ENCODE measurements around the gene RERE.
"Not testable (repeated sequence)": the region's sequence is repeated elsewhere in the genome, so short reads cannot be mapped to it uniquely, and the experiment has no call there.

DNA sequence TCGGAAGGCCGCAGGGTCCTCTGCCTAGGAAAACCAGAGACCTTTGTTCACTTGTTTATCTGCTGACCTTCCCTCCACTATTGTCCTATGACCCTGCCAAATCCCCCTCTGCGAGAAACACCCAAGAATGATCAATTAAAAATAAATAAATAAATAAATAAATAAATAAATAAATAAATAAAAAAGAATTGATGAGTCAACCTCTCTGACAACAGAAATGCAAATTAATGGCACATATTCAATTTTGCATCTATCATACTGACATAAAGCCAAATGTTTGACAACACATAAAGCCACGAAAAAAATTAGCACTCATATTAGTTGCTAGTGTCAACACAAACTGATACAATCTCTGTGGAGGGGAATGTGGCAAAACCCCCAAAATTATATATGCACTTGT lies 314.5 kb downstream of the RERE start:
- not testable (repeated sequence) for TF ChIP-seq CTCF (conservative IDR thresholded peaks at IDR 0.05 in 1 of 2, IDR thresholded peaks at IDR 0.05 in 1 of 2; ENCODE audit: extremely low read depth in 1 of 2, insufficient read depth in 1 of 2, low read depth in 1 of 2, low read length in 2 of 2); EZH2 (IDR thresholded peaks at IDR 0.05; ENCODE audit: borderline replicate concordance, low read length)
